Fibroblast of mammary gland (primary cell): ENCODE results near the gene MCRIP2.
A peak's percentile ranks its signal among the peaks of the same experiment; 100 is the strongest.

Source experiments
- DNase-seq: peaks from one replicate; pipeline ENCODE4 v3.0.0-alpha.2; 2010; ENCODE audit warnings: low read depth
- H3K4me3 ChIP-seq: 2 replicates; pipeline ENCODE4 v1.5.1; 2011; ENCODE audit warnings: low read depth, mild to moderate bottlenecking, low read length, moderate library complexity; ENCODE audit not compliant: control insufficient read depth
- TF ChIP-seq, protein P1 (sequence below): conservative IDR thresholded peaks from 2 replicates; pipeline ENCODE4 v1.5.1; 2011; ENCODE audit warnings: low read depth, low read length, inconsistent platforms; ENCODE audit not compliant: control insufficient read depth, insufficient read depth

Gene MCRIP2

DNA sequence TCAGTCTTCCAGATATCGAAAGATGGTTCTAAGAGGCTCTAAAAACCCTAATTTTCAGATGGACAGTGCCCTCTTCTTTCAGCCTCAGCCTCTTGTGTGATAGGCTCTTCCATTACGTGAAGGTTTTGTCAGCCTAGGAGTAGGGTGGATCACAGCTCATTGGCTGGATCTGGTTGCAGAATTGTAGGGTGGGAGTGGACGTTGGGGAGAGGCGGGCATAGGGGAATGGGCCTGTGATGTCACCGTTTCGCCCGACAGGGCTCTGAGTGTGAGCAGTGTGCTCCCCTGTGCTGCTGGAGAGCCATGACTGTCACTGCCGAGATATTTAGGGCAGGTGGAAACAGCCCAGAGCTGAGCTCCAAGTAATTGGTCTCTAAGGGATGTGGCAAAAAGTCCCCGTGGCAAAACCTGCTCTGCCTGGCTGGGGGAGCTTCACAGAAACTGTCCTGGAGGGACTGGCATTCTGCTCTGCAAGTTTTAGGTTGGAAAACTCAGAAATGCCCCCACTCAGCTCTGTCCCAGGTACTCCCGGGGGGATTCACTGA is 17.0 kb upstream of the MCRIP2 start:
- TF ChIP-seq, protein P1, sequence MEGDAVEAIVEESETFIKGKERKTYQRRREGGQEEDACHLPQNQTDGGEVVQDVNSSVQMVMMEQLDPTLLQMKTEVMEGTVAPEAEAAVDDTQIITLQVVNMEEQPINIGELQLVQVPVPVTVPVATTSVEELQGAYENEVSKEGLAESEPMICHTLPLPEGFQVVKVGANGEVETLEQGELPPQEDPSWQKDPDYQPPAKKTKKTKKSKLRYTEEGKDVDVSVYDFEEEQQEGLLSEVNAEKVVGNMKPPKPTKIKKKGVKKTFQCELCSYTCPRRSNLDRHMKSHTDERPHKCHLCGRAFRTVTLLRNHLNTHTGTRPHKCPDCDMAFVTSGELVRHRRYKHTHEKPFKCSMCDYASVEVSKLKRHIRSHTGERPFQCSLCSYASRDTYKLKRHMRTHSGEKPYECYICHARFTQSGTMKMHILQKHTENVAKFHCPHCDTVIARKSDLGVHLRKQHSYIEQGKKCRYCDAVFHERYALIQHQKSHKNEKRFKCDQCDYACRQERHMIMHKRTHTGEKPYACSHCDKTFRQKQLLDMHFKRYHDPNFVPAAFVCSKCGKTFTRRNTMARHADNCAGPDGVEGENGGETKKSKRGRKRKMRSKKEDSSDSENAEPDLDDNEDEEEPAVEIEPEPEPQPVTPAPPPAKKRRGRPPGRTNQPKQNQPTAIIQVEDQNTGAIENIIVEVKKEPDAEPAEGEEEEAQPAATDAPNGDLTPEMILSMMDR = no peak
- H3K4me3 ChIP-seq = no peak overlapping the region

DNA sequence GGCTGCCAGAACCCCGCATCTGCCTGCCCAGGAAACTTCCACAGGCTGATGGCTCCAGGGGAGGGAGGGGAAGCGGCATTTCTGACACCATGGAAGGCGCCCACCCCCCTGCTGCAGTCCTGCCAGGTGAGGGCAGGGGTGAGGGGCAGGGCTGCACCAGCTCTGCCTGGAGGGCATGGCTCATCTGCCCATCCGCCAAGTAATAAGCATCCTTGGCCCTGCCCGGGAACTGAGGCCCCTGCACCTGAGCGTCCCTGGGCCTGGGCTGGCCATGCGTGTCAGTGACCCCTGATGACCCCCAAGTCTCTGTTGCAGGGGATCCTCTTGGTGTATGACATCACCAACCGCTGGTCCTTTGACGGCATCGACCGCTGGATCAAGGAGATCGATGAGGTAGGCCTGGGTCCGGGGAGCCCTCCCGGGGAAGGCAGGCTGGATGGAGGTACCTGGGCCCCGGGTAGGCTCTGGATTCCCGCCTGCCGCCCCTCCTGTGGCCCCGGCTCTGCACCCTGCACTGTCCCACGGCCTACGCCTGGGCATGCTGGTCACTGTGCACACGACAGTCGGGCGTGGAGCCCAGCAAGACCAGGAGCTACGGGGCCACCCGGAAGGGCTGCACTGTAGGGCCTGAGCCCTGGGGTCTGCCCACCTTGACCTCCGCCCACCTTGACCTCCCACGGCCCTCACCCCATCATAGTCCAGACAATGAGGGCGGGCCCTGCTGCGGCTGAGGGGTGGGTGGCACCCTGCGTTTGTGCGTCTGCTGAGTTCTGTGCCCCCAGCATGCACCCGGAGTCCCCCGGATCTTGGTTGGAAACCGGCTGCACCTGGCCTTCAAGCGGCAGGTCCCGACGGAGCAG is 16.3 kb upstream of the MCRIP2 start:
- no peak for DNase-seq
- no peak overlapping the region for H3K4me3 ChIP-seq
- TF ChIP-seq, protein P1 = no peak

More for the DNA sequence above, 17.0 kb upstream of the MCRIP2 start:
- DNase-seq = no peak

DNA sequence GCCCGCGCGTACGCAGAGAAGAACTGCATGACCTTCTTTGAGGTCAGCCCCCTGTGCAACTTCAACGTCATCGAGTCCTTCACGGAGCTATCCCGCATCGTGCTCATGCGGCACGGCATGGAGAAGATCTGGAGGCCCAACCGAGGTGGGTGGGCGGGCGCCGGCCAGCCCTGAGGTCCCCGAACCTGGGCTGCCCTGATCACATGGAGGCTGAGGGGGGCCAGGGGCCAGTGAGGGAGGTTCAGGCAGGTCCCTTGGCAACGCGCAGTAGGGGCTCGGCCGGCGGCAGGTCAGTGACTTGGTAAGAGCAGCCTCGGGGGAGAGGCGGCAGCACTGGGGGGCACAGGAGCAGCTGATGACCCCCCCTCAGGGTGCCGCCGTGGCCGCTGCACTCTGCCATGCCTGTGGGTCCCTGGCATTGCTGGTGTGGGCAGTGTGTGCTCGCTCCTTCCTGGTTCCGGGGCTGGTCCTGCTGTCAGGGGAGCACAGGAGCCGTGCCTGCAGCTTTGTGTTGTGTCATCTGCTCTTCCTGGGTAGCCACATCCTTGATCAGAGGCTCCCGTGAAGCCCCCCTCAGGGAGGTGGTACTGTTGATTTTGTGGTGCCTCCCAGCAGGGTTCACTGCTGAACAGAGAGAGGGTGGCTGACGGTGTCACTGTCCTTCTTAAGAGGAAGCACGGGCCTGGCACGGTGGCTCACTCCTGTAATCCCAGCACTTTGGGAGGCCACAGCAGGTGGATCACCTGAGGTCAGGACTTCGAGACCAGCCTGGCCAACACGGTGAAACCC is 15.5 kb upstream of the MCRIP2 start:
- TF ChIP-seq, protein P1 = no peak
- H3K4me3 ChIP-seq = no peak overlapping the region
- no peak for DNase-seq

DNA sequence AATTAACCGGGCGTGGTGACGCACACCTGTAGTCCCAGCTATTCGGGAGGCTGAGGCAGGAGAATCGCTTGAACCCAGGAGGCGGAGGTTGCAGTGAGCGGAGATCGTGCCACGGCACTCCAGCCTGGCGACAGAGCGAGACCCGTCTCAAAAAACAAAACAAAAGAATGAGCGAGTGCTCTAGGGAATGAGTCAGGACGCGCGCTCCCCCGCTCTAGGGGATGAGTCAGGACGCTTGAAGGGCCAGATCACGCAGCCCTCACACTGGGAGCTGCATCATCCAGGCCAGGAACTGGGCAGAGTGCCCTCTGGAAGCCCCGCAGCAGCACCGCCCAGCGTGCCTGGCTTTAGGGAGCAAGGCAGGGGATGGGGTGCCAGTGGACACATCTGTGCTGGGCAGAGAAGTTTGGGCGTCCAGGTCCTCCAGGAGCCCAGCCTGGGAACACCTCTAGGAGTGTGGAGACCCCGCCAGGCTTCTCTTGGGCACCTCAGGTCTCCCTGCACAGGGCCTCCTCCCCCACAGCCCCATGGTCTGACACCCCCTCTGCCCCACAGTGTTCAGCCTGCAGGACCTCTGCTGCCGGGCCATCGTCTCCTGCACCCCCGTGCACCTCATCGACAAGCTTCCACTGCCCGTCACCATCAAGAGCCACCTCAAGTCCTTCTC is 14.7 kb upstream of the MCRIP2 start:
- peak; percentile 98 for DNase-seq
- TF ChIP-seq, protein P1 = no peak
- no peak overlapping the region for H3K4me3 ChIP-seq

DNA sequence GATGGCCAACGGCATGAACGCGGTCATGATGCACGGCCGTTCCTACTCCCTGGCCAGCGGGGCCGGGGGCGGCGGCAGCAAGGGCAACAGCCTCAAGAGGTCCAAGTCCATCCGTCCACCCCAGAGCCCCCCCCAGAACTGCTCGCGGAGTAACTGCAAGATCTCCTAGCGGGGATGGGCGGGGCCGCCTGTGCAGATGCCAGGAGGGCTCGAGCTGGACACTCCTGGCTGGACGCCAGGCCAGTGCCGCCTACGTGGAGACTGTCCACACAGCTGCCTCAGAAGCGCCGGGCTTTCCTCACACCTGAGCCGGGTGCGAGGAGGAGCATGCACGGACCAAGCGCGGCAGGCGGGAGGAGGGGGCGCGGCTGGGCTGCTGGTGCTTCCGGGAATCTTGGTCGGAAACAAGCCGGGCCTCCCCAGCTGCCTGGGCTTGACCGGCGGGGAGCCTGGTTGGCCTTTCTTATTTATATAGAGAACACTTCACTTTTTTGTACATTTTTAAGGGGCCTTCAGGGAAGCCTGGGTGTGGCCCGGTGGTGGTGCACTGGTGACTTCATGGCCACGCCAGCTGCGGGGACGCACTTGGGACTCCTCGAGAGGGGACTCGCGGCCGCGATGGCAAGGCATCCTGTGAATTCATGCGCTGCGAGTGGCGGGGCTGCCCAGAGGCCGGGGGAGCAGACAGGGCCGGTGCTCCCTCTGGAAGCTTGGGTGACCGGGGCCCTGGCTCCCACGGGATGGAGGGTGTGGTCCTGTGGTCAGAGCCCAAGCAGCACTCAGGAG is 14.0 kb upstream of the MCRIP2 start:
- H3K4me3 ChIP-seq = no peak overlapping the region
- peak; percentile 56 for DNase-seq
- TF ChIP-seq, protein P1 = no peak

DNA sequence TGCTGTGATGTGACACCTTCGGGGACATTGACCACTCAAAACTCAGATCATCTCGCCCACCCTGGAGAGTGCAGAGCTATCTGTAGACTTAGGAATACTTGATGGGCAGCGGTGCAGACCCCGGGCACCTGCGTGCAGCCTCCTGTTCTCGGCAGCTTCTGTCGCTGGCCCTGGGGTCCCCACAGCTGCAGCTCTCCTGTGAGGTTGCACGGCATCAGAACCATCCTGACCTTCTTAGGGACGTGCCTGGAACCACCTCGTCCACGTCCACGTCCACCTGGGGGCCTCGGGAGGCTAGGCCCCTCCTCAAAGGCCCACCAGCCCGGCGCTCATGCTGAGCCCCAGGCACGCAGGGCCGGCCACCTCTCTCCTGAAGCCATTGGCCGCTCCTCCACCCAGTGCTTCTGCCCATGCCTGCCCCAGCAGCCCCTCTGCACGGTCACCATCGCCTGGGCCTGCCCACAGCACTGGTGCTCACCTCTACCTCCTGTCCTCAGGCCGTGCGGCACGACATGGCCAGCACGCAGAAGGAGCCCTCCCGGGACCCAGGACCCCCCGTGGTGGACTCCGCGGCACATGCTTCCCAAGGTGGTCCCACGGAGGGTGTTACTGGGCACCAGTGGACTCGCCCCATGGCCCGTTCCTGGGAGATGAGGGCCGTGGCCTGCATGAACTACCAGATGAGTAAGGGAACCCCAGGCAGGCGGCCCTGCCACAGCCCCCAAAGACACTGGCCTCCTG is 13.1 kb upstream of the MCRIP2 start:
- no peak overlapping the region for H3K4me3 ChIP-seq
- no peak for DNase-seq
- TF ChIP-seq, protein P1 = no peak
